NCI-H1048 (cell line): ENCODE measurements around the gene GLI3.
"Not testable (repeated sequence)": the region's sequence is repeated elsewhere in the genome, so short reads cannot be mapped to it uniquely, and the experiment has no call there.

ENCODE experiments used
- DNase-seq: peaks from one replicate; lab custom pipeline; 2025; lab: John Stamatoyannopoulos, UW

Gene GLI3

GRCh38 chr7:42212541-42213090 is 24.4 kb downstream of the GLI3 start:
- no peak for DNase-seq

DNA sequence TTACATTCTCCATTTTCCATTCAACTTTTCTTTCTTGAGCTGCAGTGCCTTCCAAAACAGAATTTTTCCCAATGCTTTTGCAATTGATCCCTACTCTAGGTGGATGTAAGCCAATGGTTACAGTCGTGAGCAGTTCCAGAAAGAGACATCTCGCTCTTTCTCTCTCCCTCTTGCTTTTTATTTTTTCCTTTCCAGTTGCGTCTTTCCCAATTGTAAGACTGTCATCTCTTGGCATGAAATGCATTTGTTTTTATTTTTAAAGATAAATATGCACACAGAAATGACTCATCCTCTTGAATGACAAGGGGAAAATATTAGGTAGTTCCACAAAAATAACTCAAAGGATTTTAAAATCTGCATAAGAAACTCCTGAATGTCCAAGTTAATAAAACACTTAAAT is 25.1 kb downstream of the GLI3 start:
- no peak for DNase-seq

DNA sequence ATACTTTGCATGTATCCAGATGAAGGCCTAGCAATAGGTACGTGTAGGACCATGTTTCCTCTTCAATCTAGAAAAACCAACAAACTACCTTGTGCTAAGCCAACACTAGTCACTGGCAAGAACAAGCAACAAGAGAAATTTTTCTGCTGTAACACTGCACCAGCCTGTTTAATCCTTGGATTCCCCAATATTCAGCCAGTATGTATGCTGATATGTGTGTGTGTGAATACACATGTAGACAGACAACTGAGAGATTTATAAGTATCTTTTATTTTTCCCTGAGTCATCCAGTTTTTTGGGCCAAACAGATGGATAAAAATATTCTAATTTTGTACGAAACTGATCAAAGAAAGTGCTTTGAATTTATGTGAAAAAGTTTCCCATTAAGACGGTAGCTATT is 26.2 kb downstream of the GLI3 start:
- DNase-seq = no peak

- DNase-seq = no peak
Observed at GRCh38 chr7:42210333-42210732, 26.7 kb downstream of the GLI3 start.

DNA sequence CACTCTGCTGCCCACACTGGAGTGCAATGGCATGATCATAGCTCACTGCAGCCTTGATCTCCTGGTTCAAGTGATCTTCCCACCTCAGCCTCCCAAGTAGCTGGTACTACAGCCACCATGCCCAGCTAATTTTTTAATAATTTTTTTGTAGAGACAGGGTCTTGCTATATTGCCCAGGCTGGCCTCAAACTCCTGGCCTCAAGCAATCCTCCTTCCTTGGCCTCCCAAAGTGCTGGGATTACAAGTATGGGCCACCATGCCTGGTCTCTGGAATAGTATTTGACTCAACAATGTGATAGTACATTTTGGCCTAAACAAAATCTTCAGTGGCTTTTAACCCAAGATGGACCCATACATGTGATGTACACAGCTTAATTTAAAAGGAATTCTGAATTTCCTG is 27.9 kb downstream of the GLI3 start:
- not testable (repeated sequence) for DNase-seq

GRCh38 chr7:42208572-42208971 is 28.4 kb downstream of the GLI3 start:
- no peak for DNase-seq

GRCh38 chr7:42207420-42207819 is 29.6 kb downstream of the GLI3 start:
- DNase-seq = no peak

- no peak for DNase-seq
Observed at GRCh38 chr7:42203336-42203735, 33.7 kb downstream of the GLI3 start.

DNA sequence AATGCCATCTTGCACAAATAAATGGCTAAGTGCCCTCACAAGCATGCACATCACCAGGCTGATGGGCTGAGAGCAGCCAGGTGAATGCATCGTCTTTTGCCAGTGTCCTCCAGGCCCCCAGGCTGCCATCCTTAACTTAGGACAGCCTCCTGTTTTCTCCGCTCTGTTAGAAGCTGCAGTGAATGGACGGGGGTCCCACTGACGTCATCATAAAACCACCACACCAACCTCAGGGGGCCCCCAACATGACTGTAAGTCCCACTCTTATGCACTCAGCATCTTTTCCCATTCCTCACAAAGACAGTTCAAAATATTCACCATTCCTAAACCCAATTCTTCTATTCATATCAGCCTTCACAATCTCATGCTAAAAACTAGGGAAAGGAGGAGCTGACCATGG is 34.4 kb downstream of the GLI3 start:
- no peak for DNase-seq

- no peak for DNase-seq
Observed at GRCh38 chr7:42198974-42199668, 37.9 kb downstream of the GLI3 start.

DNA sequence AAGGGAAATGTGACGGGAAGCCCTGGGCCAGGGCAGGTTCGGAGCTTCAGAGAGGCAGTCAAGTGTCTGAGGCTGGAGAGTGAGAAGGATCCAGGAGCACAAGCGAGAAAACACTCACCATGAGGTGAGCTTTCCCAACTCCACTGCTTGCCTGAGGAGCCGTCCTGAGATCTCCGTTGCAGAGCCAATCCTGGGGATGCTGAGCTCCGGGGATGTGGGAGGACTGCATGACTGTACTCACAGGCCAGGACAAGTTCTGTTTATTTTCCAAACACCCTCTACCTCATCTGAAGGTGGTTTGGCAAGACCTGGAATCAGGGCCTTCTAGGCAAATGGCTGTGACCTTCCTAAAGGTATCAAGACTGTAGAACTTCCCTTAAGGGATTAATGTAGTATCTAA is 38.7 kb downstream of the GLI3 start:
- no peak for DNase-seq

DNA sequence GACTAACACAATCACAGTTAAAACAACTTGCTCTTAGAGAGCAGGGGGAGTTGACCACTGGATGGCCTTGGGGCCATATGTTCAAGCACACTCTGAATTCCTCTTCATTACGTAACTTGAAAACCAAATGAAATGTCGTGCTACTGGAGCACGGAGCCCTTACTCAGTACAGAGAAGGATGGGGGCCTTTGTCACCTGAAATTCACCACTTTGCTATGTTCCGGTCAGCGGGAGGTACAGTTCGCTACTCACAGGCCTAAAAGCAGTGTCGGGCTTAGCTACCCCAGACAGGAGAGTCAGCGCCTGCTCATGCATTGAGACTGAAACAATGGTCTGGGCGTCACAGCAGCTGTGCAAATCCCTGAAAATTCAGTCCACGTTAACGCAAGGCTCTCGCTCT is 39.6 kb downstream of the GLI3 start:
- no peak for DNase-seq

DNA sequence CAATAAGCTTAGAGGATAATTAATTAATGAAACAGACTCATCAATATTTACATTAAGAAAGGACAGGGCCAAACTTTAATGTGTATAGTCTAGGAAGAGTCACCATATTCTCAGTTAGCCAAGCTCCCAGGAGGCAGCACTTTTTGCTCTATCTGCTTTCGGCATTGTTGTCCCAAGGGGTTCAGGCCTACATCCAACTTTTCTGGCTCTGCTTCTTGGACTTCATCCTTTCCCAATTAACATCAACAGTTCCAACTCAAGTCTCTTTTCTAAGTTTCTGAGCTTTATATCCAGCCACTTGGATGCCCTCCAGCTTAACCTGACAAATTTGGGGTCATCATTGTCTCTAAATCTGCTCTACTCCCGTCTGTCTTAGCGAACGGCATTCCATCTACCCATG is 42.8 kb downstream of the GLI3 start:
- no peak for DNase-seq

GRCh38 chr7:42193471-42194129 is 43.4 kb downstream of the GLI3 start:
- DNase-seq = no peak

DNA sequence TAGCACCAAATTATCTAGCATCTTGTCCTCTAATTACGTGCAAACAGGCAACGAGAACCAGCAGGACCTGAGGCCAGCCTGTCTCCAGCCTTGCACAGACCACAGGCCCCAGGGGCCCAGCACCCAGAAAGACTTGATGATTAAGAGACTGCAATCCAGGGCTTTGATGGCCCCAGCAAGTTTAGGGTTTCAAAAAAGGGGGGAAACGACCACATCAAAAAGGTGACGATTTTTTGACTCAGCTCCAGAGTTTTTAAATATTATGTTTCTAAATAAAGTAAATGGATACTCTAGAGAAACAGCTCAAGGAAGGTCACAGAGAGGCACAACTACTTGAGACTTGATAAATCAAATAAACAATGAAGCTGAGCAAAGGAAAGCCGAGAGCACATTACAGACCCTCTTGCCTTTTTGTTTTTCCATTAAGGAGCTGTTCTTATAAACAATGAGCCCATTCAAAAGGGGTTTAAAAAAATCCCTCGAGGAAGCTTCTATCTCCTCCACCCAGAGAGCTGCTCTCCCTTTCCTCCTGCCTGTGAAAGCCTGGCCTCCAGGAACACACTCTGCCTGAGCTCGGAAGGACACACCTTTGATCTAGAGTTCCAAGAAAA is 44.1 kb downstream of the GLI3 start:
- DNase-seq = no peak

DNA sequence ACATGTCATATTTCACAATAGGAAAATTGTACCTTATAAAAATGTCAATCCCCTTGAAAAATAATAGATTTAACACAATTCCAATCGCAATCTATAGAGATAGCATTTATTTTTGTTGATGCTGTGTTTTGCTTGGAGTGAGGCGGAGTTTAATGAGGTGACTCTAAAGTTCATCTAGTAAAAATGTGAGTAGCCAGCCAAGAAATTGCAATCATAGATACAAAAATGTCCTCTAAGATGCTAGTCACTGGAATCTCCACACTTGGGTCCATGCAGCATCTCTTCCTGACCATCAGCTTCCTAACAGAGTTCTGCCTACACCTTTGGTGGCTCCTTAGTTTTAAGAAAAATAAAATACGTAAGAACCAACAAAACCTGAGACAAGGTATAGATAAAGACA is 44.9 kb downstream of the GLI3 start:
- DNase-seq = no peak

GRCh38 chr7:42189535-42189934 is 47.5 kb downstream of the GLI3 start:
- no peak for DNase-seq

GRCh38 chr7:42186151-42186550 is 50.9 kb downstream of the GLI3 start:
- no peak for DNase-seq

- DNase-seq = no peak
Observed at GRCh38 chr7:42185726-42186125, 51.3 kb downstream of the GLI3 start.

- no peak for DNase-seq
Observed at GRCh38 chr7:42183547-42183946, 53.5 kb downstream of the GLI3 start.

- DNase-seq = no peak
Observed at GRCh38 chr7:42181566-42181965, 55.4 kb downstream of the GLI3 start.

DNA sequence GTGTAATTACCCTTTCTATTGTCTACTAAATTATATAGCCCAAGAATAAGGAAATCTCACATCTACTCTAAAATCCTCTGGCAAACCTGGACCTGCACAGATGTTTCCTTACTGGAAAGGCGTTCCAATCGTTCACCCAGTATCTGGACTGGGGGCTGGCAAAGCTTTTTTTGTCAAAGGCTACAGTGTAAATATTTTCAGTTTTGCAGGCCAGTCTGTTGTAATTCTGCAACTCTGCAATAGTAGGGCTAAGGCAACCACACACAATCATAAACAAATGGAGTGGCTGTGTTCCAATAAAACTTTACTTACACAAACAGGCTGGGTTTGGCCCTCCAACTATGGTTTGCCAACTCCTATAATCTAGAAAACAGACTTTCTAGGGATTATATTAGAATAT is 56.2 kb downstream of the GLI3 start:
- no peak for DNase-seq

GRCh38 chr7:42176724-42177101 is 60.3 kb downstream of the GLI3 start:
- no peak for DNase-seq
